DMS153 (cell line): Measurements from ENCODE around the gene SYDE1.

Source experiments
- DNase-seq: peaks from one replicate; lab custom pipeline; 2025; lab: John Stamatoyannopoulos, UW

The SYDE1 gene

GRCh38 chr19:15108845-15109767 is 1.9 kb downstream of the SYDE1 start:
- DNase-seq = no peak

DNA sequence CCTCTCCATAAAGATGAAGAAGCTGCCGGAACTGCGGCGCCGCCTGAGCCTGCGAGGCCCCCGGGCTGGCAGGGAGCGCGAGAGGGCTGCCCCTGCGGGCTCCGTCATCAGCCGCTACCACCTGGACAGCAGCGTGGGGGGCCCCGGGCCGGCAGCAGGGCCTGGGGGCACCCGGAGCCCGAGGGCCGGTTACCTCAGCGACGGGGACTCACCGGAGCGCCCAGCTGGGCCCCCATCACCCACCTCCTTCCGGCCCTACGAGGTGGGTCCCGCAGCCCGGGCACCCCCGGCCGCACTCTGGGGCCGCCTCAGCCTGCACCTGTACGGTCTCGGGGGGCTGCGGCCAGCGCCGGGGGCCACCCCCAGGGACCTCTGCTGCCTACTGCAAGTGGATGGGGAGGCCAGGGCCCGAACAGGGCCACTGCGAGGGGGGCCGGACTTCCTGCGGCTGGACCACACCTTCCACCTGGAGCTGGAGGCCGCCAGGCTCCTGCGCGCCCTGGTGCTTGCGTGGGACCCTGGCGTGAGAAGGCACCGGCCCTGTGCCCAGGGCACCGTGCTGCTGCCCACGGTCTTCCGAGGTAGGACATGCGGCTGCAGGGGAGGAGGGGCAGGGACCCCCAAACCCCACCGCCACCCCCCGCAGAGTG is 2.7 kb downstream of the SYDE1 start:
- DNase-seq = no peak

- DNase-seq = no peak
These were observed 3.2 kb downstream of the SYDE1 start for GRCh38 chr19:15110418-15110815.

DNA sequence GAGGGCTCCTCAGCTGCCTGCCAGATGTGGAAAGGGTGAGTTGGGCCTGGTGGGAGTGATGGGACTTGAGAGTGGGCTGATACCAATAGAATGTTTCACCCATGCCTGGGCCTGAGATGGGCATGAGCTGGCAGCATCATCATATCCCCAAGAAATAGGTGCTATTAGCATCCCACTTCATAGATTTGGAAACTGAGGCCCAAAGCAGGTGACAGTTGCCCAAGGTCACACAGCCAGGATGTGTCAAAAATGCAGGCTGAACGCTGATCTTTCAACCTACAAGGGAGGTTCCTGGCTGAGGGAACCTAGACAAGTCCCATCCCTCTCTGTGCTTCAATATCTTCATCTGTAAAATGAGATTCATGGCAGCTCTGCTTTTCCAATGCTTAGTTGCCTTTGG is 4.6 kb downstream of the SYDE1 start:
- no peak for DNase-seq

DNA sequence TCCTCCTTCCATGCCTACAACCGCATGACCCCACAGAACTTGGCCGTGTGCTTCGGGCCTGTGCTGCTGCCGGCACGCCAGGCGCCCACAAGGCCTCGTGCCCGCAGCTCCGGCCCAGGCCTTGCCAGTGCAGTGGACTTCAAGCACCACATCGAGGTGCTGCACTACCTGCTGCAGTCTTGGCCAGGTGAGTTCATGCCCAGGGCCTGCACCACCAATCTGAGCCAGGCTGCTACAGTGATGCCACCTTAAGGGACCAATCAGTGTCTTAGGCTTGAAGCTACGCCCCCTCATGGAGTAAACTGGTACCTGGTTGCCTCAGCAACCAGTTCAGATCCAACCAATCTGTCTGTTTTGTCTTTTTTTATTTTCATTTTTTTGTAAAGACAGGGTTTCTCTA is 5.2 kb downstream of the SYDE1 start:
- no peak for DNase-seq

- DNase-seq = no peak
These were observed 6.3 kb downstream of the SYDE1 start for GRCh38 chr19:15113245-15114152.

DNA sequence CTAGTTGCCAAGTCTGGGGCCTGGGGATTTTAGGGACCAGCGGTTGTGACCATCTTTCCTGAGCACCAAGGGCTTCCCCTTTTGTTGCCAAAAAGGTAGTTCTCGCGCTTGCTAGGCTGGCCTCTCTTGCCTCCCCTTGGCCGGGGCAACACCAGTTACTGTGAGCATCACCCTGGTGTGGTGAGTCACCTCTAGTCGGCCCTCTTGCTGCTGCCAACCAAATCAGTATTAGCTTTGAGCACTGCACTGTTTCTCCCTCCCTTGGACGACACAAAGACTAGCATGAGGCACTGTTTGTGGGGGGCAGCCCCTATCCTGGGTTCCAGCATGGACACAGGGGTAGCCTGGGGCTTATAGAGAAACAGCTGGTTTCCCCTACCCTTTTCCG is 6.9 kb downstream of the SYDE1 start:
- DNase-seq = no peak

- no peak for DNase-seq
These were observed 7.9 kb downstream of the SYDE1 start for GRCh38 chr19:15115080-15115479.

GRCh38 chr19:15115762-15116615 is 8.8 kb downstream of the SYDE1 start:
- DNase-seq = no peak

- no peak for DNase-seq
These were observed 9.7 kb downstream of the SYDE1 start for GRCh38 chr19:15116856-15117255.

GRCh38 chr19:15118248-15118647 is 11.0 kb downstream of the SYDE1 start:
- DNase-seq = no peak

DNA sequence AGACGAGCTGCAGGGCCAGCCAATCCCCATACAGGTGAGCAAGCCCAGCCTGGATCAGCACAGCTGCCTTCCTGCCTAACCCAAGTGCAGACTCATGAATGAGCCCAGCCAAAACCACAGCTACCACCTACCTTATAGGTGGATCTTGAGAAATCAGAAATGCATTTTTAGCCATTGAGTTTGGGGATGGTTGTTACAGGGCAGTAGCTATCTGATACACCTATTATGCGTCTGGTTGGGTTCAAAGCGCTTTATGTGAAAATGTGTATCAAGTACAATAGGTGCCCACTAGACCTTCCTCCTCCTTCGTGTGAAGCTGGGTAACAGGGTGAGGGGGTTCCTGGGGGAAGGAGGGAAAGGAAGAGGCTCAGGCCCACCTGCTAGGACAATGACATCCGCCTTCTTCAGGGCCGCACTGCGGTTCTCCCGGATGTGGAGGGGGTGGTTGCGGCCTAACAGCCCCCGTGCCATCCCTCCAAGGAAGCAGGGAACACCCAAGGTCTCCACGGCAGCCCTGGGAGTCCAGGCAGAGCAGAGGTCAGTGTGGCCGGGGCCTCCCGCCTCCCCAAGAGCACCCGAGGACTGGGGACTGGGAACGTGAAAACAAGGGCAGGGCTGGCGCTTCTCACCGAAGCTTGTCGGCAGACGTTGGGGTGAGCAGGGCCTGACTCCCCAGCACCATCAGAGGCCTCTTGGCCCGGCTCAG is 11.7 kb downstream of the SYDE1 start:
- DNase-seq = no peak

- DNase-seq = no peak
These were observed 13.2 kb downstream of the SYDE1 start for GRCh38 chr19:15120135-15121026.

DNA sequence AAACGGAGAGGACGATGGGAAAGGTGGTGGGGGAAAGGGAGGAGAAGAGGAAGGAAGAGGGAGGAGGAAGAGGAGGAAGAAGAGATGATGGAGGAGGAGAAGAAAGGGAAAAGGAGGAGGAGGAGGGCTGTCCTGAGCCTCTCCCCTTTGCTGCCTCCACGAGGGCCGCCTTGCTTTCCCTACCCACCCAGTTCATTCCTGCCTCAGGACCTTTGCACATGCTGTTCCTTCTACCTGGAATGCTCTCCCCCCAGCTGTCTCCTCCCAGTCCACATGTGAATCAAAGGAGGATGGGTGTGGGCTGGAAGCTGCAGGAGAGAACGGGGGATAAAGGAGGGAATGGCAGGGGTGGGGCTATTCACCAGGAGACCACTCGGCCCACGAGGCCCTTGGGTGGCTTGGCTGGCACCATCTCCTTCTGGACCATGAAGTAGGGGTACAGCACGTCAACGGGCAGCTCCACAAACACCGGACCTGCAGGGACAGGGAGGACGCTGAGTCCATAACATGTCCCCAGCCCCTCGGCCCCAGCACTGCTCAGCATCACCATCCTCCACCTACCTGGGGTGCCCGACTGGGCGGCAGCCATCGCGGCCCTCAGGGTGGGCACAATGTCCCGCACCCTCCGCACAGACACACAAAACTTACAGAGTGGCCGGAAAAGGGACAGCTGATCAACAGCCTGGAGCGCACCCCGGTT is 15.3 kb downstream of the SYDE1 start:
- no peak for DNase-seq

- DNase-seq = no peak
These were observed 16.1 kb downstream of the SYDE1 start for GRCh38 chr19:15123031-15123890.

DNA sequence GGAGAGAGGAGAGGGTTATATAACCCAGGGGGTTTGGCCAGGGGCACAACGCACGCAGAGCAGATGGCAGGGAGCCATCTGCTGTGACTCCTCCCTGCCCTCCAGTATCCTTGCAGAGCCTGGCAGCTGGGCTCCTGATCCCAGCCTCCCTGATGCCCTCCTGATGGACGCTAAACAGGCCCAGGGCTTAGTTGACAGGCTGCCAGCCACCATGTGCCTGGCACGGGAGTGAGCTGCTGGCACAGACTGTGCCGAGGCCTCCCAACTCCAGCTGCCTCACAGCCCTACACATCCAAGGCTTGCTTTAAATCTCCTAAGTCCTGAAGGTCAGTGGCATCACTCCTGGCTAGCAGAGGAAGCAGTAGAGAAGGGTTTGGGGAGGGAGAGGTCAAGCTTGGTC is 16.7 kb downstream of the SYDE1 start:
- DNase-seq = no peak

DNA sequence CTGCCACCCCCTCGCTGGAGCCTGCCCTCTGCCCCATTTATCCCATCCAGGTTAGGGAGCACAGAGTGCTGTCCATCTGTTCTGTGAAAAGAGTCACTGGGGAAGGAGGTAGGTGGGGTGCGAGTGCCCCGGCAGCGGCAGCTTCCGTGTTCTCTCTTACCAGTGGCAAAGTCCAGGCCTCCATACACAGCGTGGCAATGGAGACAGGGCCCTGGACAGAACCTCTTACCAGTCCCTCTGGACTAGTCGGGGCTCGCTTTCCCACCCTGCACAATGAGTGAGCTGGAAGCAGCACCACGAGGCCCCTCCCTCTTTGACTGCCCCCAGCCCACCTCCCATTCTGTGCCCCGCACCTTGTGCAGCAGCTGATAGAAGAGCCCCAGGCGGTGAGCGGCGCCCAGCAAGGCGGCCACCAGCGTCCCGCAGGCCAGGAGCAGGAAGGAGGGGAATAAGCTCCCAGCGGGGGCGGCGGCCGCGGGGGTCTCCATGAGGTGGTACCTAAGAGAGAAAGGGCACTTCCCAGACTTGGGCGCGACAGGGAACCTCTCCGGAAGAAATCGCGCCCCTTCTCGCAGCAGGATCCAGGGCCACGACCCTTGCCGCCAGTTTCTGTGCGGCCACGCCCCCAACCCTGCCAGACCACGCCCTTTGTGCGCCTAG is 17.5 kb downstream of the SYDE1 start:
- DNase-seq = no peak
